SU-DHL-6 (cell line): Measurements from ENCODE around the gene SHROOM1.

Experiments used
- H2AFZ ChIP-seq: fragments of 200-600 bp; sonication (generic); 2 replicates; pipeline ENCODE4 v1.6.1; 2014; ENCODE audit warnings: low read depth, mild to moderate bottlenecking, moderate library complexity, mixed read lengths, antibody characterized with exemption, low read length; ENCODE audit not compliant: severe bottlenecking
- H3F3A ChIP-seq: fragments of 200-600 bp; shearing (Covaris generic); 2 replicates; pipeline ENCODE4 v1.6.0; 2016; ENCODE audit warnings: antibody characterized with exemption, mild to moderate bottlenecking; ENCODE audit not compliant: insufficient read depth
- H3K27ac ChIP-seq: fragments of 200-600 bp; sonication (generic); 2 replicates; pipeline ENCODE4 v1.5.1; 2016; ENCODE audit warnings: low read depth, mild to moderate bottlenecking, low read length, moderate library complexity, mixed read lengths
- H3K27me3 ChIP-seq: fragments of 200-600 bp; sonication (generic), shearing (Covaris generic); 2 replicates; pipeline ENCODE4 v1.6.0; 2014; ENCODE audit warnings: mild to moderate bottlenecking, low read length
- H3K36me3 ChIP-seq: fragments of 200-600 bp; sonication (generic); 2 replicates; pipeline ENCODE4 v1.6.1; 2014; ENCODE audit warnings: mild to moderate bottlenecking, low read length, mixed read lengths
- H3K4me2 ChIP-seq: fragments of 300-600, 200-600 bp; shearing (Covaris generic), sonication (generic); 2 replicates; pipeline ENCODE4 v1.6.0; 2014; ENCODE audit warnings: low read length, low read depth, mild to moderate bottlenecking; ENCODE audit not compliant: poor library complexity, severe bottlenecking
- H3K4me3 ChIP-seq: fragments of 200-600 bp; sonication (generic); 2 replicates; pipeline ENCODE4 v1.5.1; 2014; ENCODE audit warnings: antibody characterized with exemption, low read length, mild to moderate bottlenecking, mixed read lengths; ENCODE audit not compliant: insufficient read depth, poor library complexity, severe bottlenecking
- H3K79me2 ChIP-seq: fragments of 200-600 bp; sonication (generic); 2 replicates; pipeline ENCODE4 v1.6.1; 2014; ENCODE audit warnings: mild to moderate bottlenecking, low read length, moderate library complexity; ENCODE audit not compliant: insufficient read depth
- H3K9ac ChIP-seq: fragments of 200-600 bp; sonication (generic); 2 replicates; pipeline ENCODE4 v1.7.0; 2014; ENCODE audit warnings: mild to moderate bottlenecking, low read length
- H3K9me2 ChIP-seq: fragments of 200-600 bp; sonication (generic); replicated peaks from 2 replicates; pipeline ENCODE4 v1.6.1; 2014; ENCODE audit warnings: low read length; ENCODE audit not compliant: insufficient read depth
- H3K9me3 ChIP-seq: fragments of 200-600 bp; sonication (generic); 2 replicates; pipeline ENCODE4 v1.6.1; 2014; ENCODE audit warnings: low read length, mixed read lengths; ENCODE audit not compliant: insufficient read depth
- H4K20me1 ChIP-seq: fragments of 200-600 bp; sonication (generic); 2 replicates; pipeline ENCODE4 v1.6.1; 2014; ENCODE audit warnings: low read depth, mild to moderate bottlenecking, antibody characterized with exemption, low read length, moderate library complexity, mixed read lengths
- EZH2phosphoT487 ChIP-seq: fragments of 200-600 bp; sonication (generic), shearing (Covaris generic); conservative IDR thresholded peaks from 2 replicates; pipeline ENCODE4 v1.6.1; 2018; ENCODE audit warnings: mild to moderate bottlenecking, antibody characterized with exemption, low read length, moderate library complexity, mixed read lengths
- TF ChIP-seq, protein P1 (sequence below): fragments of 200-600 bp; sonication (generic); IDR thresholded peaks from one replicate; pipeline ENCODE4 v1.5.1; 2017; ENCODE audit warnings: antibody characterized with exemption, mild to moderate bottlenecking, low read length, moderate library complexity; ENCODE audit not compliant: insufficient read depth, poor library complexity, severe bottlenecking

SHROOM1 gene

DNA sequence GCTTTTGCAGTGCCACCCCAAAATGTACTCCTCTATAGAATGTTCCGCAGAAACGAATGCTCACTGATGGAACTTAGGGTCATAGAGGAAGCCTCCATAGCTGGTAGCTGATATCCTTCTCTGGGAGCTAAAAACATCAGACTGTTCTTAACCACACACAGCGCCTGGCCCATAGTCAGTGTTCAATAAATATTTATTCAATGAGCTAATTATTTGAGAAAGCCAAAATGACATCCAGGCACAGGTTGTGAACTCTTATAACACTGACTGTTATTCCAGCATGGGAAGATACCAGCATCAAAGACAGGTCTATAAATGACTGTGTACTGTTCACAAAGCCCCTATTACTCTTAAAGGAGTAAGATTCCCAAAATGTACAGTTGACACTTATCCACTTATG lies 22.9 kb upstream of the SHROOM1 start:
- Histone ChIP-seq H3K36me3 (no peaks in the 10 kb centered on the region), H3K9ac (no peak overlapping the region), H4K20me1 (no peaks in the 10 kb centered on the region), H3K9me3 (no peaks in the 10 kb centered on the region), H3K4me3 (no peak overlapping the region), H2AFZ (no peak overlapping the region), H3F3A (no peaks in the 10 kb centered on the region), H3K27me3 (no peaks in the 10 kb centered on the region), H3K27ac (no peak overlapping the region), H3K79me2 (no peaks in the 10 kb centered on the region), H3K4me2 (no peak overlapping the region), H3K9me2 (no peaks in the 10 kb centered on the region)
- TF ChIP-seq EZH2phosphoT487, result no peak
- TF ChIP-seq, protein P1, sequence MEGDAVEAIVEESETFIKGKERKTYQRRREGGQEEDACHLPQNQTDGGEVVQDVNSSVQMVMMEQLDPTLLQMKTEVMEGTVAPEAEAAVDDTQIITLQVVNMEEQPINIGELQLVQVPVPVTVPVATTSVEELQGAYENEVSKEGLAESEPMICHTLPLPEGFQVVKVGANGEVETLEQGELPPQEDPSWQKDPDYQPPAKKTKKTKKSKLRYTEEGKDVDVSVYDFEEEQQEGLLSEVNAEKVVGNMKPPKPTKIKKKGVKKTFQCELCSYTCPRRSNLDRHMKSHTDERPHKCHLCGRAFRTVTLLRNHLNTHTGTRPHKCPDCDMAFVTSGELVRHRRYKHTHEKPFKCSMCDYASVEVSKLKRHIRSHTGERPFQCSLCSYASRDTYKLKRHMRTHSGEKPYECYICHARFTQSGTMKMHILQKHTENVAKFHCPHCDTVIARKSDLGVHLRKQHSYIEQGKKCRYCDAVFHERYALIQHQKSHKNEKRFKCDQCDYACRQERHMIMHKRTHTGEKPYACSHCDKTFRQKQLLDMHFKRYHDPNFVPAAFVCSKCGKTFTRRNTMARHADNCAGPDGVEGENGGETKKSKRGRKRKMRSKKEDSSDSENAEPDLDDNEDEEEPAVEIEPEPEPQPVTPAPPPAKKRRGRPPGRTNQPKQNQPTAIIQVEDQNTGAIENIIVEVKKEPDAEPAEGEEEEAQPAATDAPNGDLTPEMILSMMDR, result no peak

DNA sequence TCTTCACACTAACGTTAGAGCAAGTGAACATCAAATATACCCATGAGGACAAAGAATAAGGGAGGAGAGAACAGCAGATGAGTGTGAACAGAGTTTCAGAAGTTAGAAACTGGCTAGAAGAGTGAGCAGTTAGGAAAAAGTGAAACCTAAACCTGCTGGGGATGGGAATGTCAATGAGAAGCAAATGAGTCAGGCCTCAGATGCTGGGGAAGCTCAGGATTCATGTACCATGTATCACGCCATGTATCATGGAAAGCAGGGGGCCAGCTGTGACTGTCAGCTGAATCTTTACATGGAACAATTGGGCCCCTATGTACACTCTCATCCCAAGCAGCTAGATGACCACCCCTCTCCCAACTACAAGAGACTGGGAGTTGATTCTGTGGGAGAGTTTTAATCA lies 19.6 kb upstream of the SHROOM1 start:
- H3K4me3 ChIP-seq, result no peak overlapping the region
- no peaks in the 10 kb centered on the region for H3F3A ChIP-seq
- H3K4me2 ChIP-seq, result no peak overlapping the region
- H3K9me3 ChIP-seq, result no peaks in the 10 kb centered on the region
- TF ChIP-seq, protein P1, result no peak
- TF ChIP-seq EZH2phosphoT487, result no peak
- H3K9ac ChIP-seq, result no peak overlapping the region
- no peaks in the 10 kb centered on the region for H3K27me3 ChIP-seq
- H3K79me2 ChIP-seq, result no peaks in the 10 kb centered on the region
- H3K36me3 ChIP-seq, result no peaks in the 10 kb centered on the region
- no peaks in the 10 kb centered on the region for H4K20me1 ChIP-seq
- H2AFZ ChIP-seq, result no peak overlapping the region
- H3K9me2 ChIP-seq, result no peaks in the 10 kb centered on the region
- H3K27ac ChIP-seq, result no peak overlapping the region

DNA sequence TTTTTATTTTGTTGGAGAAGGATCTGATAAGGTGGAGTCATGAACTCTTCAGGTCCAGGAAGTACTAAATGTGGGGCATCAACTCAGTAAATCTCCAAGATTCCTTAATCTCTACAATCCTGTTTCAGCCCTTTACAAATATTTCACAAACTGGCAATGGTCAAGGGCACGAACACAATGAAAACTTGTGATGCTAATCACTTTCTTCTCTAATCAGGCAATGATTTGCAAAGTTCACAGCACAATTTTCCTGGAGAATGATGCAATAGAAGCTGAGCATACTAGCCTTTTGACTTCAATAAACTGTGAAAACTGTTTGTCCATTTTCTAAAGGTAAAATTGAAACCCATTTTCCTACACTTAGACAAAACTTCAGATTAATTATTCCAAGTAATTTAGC lies 18.9 kb upstream of the SHROOM1 start:
- TF ChIP-seq, protein P1, result no peak
- TF ChIP-seq EZH2phosphoT487, result no peak
- H2AFZ ChIP-seq, result no peak overlapping the region

More for the DNA sequence above, 18.9 kb upstream of the SHROOM1 start:
- no peaks in the 10 kb centered on the region for H4K20me1 ChIP-seq
- no peaks in the 10 kb centered on the region for H3K9me2 ChIP-seq
- no peaks in the 10 kb centered on the region for H3K79me2 ChIP-seq
- no peak overlapping the region for H3K9ac ChIP-seq
- H3K27me3 ChIP-seq, result no peaks in the 10 kb centered on the region
- no peaks in the 10 kb centered on the region for H3K9me3 ChIP-seq
- H3K36me3 ChIP-seq, result no peaks in the 10 kb centered on the region
- no peak overlapping the region for H3K27ac ChIP-seq
- no peaks in the 10 kb centered on the region for H3F3A ChIP-seq
- no peak overlapping the region for H3K4me2 ChIP-seq
- H3K4me3 ChIP-seq, result no peak overlapping the region
